Karpas-422 (cell line): ENCODE results near the gene DGLUCY. TPM values are rescaled to one million over a fixed set of nuclear protein-coding genes. Genes with fewer than 3 reads are reported as not detected.
"Not testable (repeated sequence)": the region's sequence is repeated elsewhere in the genome, so short reads cannot be mapped to it uniquely, and the experiment has no call there.

Experiments used
- DNase-seq: peaks from one replicate; pipeline ENCODE4 v3.0.0-alpha.2; 2015
- H2AFZ ChIP-seq: fragments of 200-600 bp; sonication (generic); 2 replicates; pipeline ENCODE4 v1.6.1; 2014; ENCODE audit warnings: antibody characterized with exemption, low read length, mixed read lengths
- H3K27ac ChIP-seq: fragments of 200-600 bp; sonication (generic); 2 replicates; pipeline ENCODE4 v1.5.1; 2014; ENCODE audit warnings: mild to moderate bottlenecking, low read length, moderate library complexity
- H3K27me3 ChIP-seq: fragments of 200-600 bp; sonication (generic); 2 replicates; pipeline ENCODE4 v1.6.1; 2014; ENCODE audit warnings: low read length, mixed read lengths
- H3K36me3 ChIP-seq: fragments of 200-600 bp; sonication (generic); 2 replicates; pipeline ENCODE4 v1.6.1; 2014; ENCODE audit warnings: low read length, mixed read lengths; ENCODE audit not compliant: insufficient read depth
- H3K4me1 ChIP-seq: fragments of 200-600 bp; sonication (generic); 2 replicates; pipeline ENCODE4 v1.6.1; 2014; ENCODE audit warnings: mild to moderate bottlenecking, low read length, mixed read lengths
- H3K4me2 ChIP-seq: fragments of 200-600 bp; sonication (generic); 2 replicates; pipeline ENCODE4 v1.6.1; 2014; ENCODE audit warnings: low read length, low read depth, mild to moderate bottlenecking; ENCODE audit not compliant: poor library complexity, severe bottlenecking
- H3K4me3 ChIP-seq: fragments of 200-600 bp; sonication (generic); 2 replicates; pipeline ENCODE4 v1.5.1; 2014; ENCODE audit warnings: mild to moderate bottlenecking, antibody characterized with exemption, low read length, mixed read lengths
- H3K79me2 ChIP-seq: fragments of 200-600 bp; sonication (generic); 2 replicates; pipeline ENCODE4 v1.6.1; 2014; ENCODE audit warnings: mild to moderate bottlenecking, low read length, mixed read lengths
- H3K9ac ChIP-seq: fragments of 200-600 bp; sonication (generic); 2 replicates; pipeline ENCODE4 v1.6.0; 2014; ENCODE audit warnings: low read length
- H3K9me2 ChIP-seq: fragments of 200-600 bp; sonication (generic), shearing (Covaris generic); replicated peaks from 2 replicates; pipeline ENCODE4 v1.6.0; 2014; ENCODE audit warnings: mild to moderate bottlenecking, low read length, moderate library complexity; ENCODE audit not compliant: insufficient read depth
- H3K9me3 ChIP-seq: fragments of 300-700, 200-600 bp; sonication (generic); 2 replicates; pipeline ENCODE4 v1.6.1; 2014; ENCODE audit warnings: low read length, mixed read lengths
- H4K20me1 ChIP-seq: fragments of 200-600 bp; sonication (generic); 2 replicates; pipeline ENCODE4 v1.6.1; 2014; ENCODE audit warnings: mild to moderate bottlenecking, antibody characterized with exemption, low read length, low read depth; ENCODE audit not compliant: insufficient read depth
- total RNA-seq: library from RNA; depleted of rRNA; stranded (reverse); fragments of >200 nt; shearing (Covaris generic); gene quantifications from 2 replicates; pipeline ENCODE4 v1.2.3, GENCODE V29; 2014; ENCODE audit warnings: low replicate concordance

The DGLUCY gene
- total RNA-seq, 1 experiment from 2014 or later: 99.9 TPM

DNA sequence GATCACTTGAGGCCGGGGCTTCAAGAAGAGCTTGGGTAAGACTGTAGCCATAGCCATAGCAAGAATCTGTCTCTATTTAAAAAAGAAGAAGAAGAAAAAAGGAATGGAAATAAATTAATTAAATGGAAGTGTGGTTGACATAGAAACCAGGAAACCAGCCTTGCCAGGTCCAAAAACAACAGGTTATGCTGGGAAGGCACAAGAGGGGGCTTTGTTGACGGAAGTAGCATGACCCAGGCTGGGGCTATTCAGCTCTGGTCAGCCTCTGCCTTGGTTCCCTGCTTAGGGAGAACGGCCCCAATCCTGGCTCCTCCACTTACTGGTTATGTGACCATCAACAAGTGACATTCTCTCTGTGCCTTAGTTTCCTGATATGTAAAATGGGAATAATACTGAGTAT lies 145.0 kb downstream of the DGLUCY start:
- Histone ChIP-seq H3K79me2 (no peaks in the 10 kb centered on the region), H3K4me3 (no peak overlapping the region), H2AFZ (no peak overlapping the region), H4K20me1 (no peaks in the 10 kb centered on the region), H3K4me1 (peaks cover 3% of the 10 kb centered on the region; the same call in 1 of the 2 replicates), H3K9me2 (no peaks in the 10 kb centered on the region), H3K9ac (no peak overlapping the region), H3K9me3 (no peaks in the 10 kb centered on the region), H3K27me3 (no peaks in the 10 kb centered on the region), H3K4me2 (no peak overlapping the region), H3K36me3 (no peaks in the 10 kb centered on the region), H3K27ac (no peak overlapping the region)
- no peak for DNase-seq

DNA sequence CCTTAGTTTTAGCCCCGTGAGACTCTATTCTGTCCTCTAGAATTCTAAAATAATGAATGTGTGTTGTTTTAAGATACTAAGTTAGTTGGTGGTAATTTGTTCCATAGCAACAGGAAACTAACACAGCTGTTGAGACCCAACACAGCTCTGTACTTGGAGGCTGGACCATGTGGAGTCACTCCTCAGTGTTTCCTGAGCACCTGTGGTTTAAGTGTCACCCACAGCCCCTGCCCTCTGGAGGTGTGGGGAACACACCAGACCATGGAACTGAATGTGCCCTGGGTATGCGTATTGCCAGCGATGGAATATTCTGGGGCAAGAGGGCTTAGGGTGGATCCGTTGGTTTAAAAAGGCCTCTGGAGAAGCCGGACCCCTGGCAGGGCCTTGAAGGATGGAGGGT lies 147.2 kb downstream of the DGLUCY start:
- Histone ChIP-seq H4K20me1 (no peaks in the 10 kb centered on the region), H3K27ac (no peak overlapping the region), H3K79me2 (no peaks in the 10 kb centered on the region), H3K9me3 (no peaks in the 10 kb centered on the region), H3K36me3 (no peaks in the 10 kb centered on the region), H3K4me3 (no peak overlapping the region), H3K9ac (no peak overlapping the region), H3K9me2 (no peaks in the 10 kb centered on the region), H3K4me1 (peaks cover 3% of the 10 kb centered on the region; the same call in 1 of the 2 replicates), H3K27me3 (no peaks in the 10 kb centered on the region), H3K4me2 (no peak overlapping the region), H2AFZ (no peak overlapping the region)
- no peak for DNase-seq

GRCh38 chr14:91261986-91262549 lies 148.2 kb downstream of the DGLUCY start:
- Histone ChIP-seq H2AFZ (no peak overlapping the region), H3K9ac (no peak overlapping the region), H3K9me3 (no peaks in the 10 kb centered on the region), H3K4me3 (no peak overlapping the region), H3K36me3 (no peaks in the 10 kb centered on the region), H3K27ac (no peak overlapping the region), H3K4me2 (no peak overlapping the region), H3K9me2 (no peaks in the 10 kb centered on the region), H3K27me3 (no peaks in the 10 kb centered on the region), H4K20me1 (no peaks in the 10 kb centered on the region), H3K79me2 (no peaks in the 10 kb centered on the region), H3K4me1 (peaks cover 3% of the 10 kb centered on the region; the same call in 1 of the 2 replicates)
- DNase-seq: no peak

GRCh38 chr14:91263329-91263728 lies 149.5 kb downstream of the DGLUCY start:
- Histone ChIP-seq H3K27me3 (no peaks in the 10 kb centered on the region), H3K79me2 (no peaks in the 10 kb centered on the region), H2AFZ (no peak overlapping the region), H3K4me1 (no peaks in the 10 kb centered on the region), H3K9me2 (no peaks in the 10 kb centered on the region), H3K4me3 (no peak overlapping the region), H3K27ac (no peak overlapping the region), H3K9me3 (no peaks in the 10 kb centered on the region), H3K9ac (no peak overlapping the region), H3K36me3 (no peaks in the 10 kb centered on the region), H4K20me1 (peaks cover 6% of the 10 kb centered on the region; the same call in 1 of the 2 replicates), H3K4me2 (no peak overlapping the region)
- no peak for DNase-seq

- no peaks in the 10 kb centered on the region for H3K27me3 ChIP-seq
- no peak overlapping the region for H3K4me2 ChIP-seq
- H3K9me2 ChIP-seq: no peaks in the 10 kb centered on the region
- H3K9me3 ChIP-seq: no peaks in the 10 kb centered on the region
- no peak for DNase-seq
- H3K27ac ChIP-seq: no peak overlapping the region
- no peak overlapping the region for H2AFZ ChIP-seq
- no peak overlapping the region for H3K4me3 ChIP-seq
- no peaks in the 10 kb centered on the region for H3K4me1 ChIP-seq
- no peak overlapping the region for H3K9ac ChIP-seq
- peaks cover 6% of the 10 kb centered on the region; the same call in 1 of the 2 replicates for H4K20me1 ChIP-seq
- no peaks in the 10 kb centered on the region for H3K36me3 ChIP-seq
- no peaks in the 10 kb centered on the region for H3K79me2 ChIP-seq
These were observed 150.6 kb downstream of the DGLUCY start for GRCh38 chr14:91264151-91265150.

DNA sequence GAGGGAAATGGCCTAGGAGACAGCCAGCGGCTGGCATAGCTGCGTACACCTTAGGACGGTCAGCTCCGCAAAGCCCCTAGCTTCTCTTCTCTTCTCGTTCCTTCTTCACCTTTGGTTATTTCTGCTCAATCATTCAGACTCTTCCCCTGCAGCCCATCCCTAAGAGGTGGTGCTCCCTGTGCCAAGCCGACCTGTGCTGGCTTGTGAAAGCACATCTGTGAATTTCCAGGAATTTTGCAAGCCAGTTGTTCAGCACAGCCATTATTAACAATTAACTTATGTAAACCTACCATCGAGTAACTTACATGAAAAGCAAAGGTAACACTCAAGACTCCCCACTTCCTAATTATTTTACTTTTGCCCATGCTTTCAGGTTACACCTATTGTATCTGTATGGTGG lies 151.5 kb downstream of the DGLUCY start:
- no peak overlapping the region for H2AFZ ChIP-seq
- peaks cover 6% of the 10 kb centered on the region; the same call in 1 of the 2 replicates for H4K20me1 ChIP-seq
- no peaks in the 10 kb centered on the region for H3K9me2 ChIP-seq
- no peak overlapping the region for H3K27ac ChIP-seq
- H3K9me3 ChIP-seq: no peaks in the 10 kb centered on the region
- no peaks in the 10 kb centered on the region for H3K36me3 ChIP-seq
- no peaks in the 10 kb centered on the region for H3K4me1 ChIP-seq
- no peak for DNase-seq
- no peaks in the 10 kb centered on the region for H3K27me3 ChIP-seq
- H3K4me2 ChIP-seq: no peak overlapping the region
- no peaks in the 10 kb centered on the region for H3K79me2 ChIP-seq
- no peak overlapping the region for H3K4me3 ChIP-seq
- H3K9ac ChIP-seq: no peak overlapping the region

DNA sequence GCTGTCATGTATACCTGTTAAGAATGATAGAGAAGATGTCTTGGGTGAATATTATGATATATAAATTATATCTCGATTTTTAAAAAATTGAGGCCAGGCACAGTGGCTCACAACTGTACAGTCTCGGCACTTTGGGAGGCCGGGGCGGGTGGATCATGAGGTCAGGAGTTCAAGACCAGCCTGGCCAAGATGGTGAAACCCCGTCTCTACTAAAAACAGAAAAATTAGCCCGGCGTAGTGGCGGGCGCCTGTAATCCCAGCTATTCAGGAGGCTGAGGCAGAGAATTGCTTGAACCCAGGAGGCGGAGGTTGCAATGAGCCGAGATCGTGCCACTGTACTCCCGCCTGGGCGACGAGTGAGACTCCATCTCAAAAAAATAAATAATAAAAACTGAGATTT lies 152.4 kb downstream of the DGLUCY start:
- not testable (repeated sequence) for H3K9me3 ChIP-seq, H3K36me3 ChIP-seq, H2AFZ ChIP-seq, H3K27ac ChIP-seq, DNase-seq, H3K4me1 ChIP-seq, H3K27me3 ChIP-seq, H4K20me1 ChIP-seq, H3K4me3 ChIP-seq, H3K79me2 ChIP-seq, H3K4me2 ChIP-seq, H3K9ac ChIP-seq, H3K9me2 ChIP-seq

GRCh38 chr14:91267965-91268437 lies 154.1 kb downstream of the DGLUCY start:
- DNase-seq: no peak
- H3K36me3 ChIP-seq: 0 out of 2 replicates have a peak, but pooled peaks cover 6% of the 10 kb centered on the region
- H2AFZ ChIP-seq: no peak overlapping the region
- no peaks in the 10 kb centered on the region for H3K27me3 ChIP-seq
- peaks cover 6% of the 10 kb centered on the region; the same call in 1 of the 2 replicates for H4K20me1 ChIP-seq
- H3K79me2 ChIP-seq: no peaks in the 10 kb centered on the region
- no peak overlapping the region for H3K9ac ChIP-seq
- no peaks in the 10 kb centered on the region for H3K4me1 ChIP-seq
- no peaks in the 10 kb centered on the region for H3K9me2 ChIP-seq
- no peaks in the 10 kb centered on the region for H3K9me3 ChIP-seq
- H3K27ac ChIP-seq: no peak overlapping the region
- no peak overlapping the region for H3K4me3 ChIP-seq
- H3K4me2 ChIP-seq: no peak overlapping the region
